ENCODE measurements around the gene TMPRSS13.

Gene TMPRSS13

GRCh38 chr11:117900720-117901440, 28.3 kb downstream of the TMPRSS13 start:
- H3K4me3 ChIP-seq (ENCODE audit: low read depth, low read length) = no peak overlapping the region

GRCh38 chr11:117900121-117900648, 29.0 kb downstream of the TMPRSS13 start:
- H3K4me3 ChIP-seq (ENCODE audit: low read depth, low read length) = no peak overlapping the region

GRCh38 chr11:117898059-117898458, 31.1 kb downstream of the TMPRSS13 start:
- H3K4me3 ChIP-seq (ENCODE audit: low read depth, low read length) = no peak overlapping the region

GRCh38 chr11:117892651-117893050, 36.6 kb downstream of the TMPRSS13 start:
- H3K4me3 ChIP-seq (ENCODE audit: low read depth, low read length) = no peak overlapping the region

- no peak overlapping the region for H3K4me3 ChIP-seq (ENCODE audit: low read depth, low read length)
Measured at GRCh38 chr11:117891362-117891761, 37.8 kb downstream of the TMPRSS13 start.

GRCh38 chr11:117888139-117888566, 41.0 kb downstream of the TMPRSS13 start:
- no peak overlapping the region for H3K4me3 ChIP-seq (ENCODE audit: low read depth, low read length)

GRCh38 chr11:117887431-117888138, 41.6 kb downstream of the TMPRSS13 start:
- H3K4me3 ChIP-seq (ENCODE audit: low read depth, low read length) = no peak overlapping the region

- H3K4me3 ChIP-seq (ENCODE audit: low read depth, low read length) = no peak overlapping the region
Measured at GRCh38 chr11:117885777-117886176, 43.4 kb downstream of the TMPRSS13 start.

GRCh38 chr11:117884994-117885393, 44.2 kb downstream of the TMPRSS13 start:
- H3K4me3 ChIP-seq (ENCODE audit: low read depth, low read length) = no peak overlapping the region

GRCh38 chr11:117883063-117883462, 46.1 kb downstream of the TMPRSS13 start:
- H3K4me3 ChIP-seq (ENCODE audit: low read depth, low read length) = no peak overlapping the region

GRCh38 chr11:117882311-117882905, 46.8 kb downstream of the TMPRSS13 start:
- H3K4me3 ChIP-seq (ENCODE audit: low read depth, low read length) = no peak overlapping the region

GRCh38 chr11:117881217-117881616, 48.0 kb downstream of the TMPRSS13 start:
- no peak overlapping the region for H3K4me3 ChIP-seq (ENCODE audit: low read depth, low read length)

GRCh38 chr11:117879516-117880480, 49.4 kb downstream of the TMPRSS13 start:
- no peak overlapping the region for H3K4me3 ChIP-seq (ENCODE audit: low read depth, low read length)

- no peak overlapping the region for H3K4me3 ChIP-seq (ENCODE audit: low read depth, low read length)
Measured at GRCh38 chr11:117878939-117879475, 50.2 kb downstream of the TMPRSS13 start.

GRCh38 chr11:117878314-117878938, 50.8 kb downstream of the TMPRSS13 start:
- H3K4me3 ChIP-seq (ENCODE audit: low read depth, low read length) = no peak overlapping the region

GRCh38 chr11:117877120-117877784, 52.0 kb downstream of the TMPRSS13 start:
- peak overlapping the region; percentile 44 for H3K4me3 ChIP-seq (ENCODE audit: low read depth, low read length)

GRCh38 chr11:117876341-117877119, 52.7 kb downstream of the TMPRSS13 start, which contains the start of gene FXYD6:
Gene FXYD6 (minus strand): TSS chr11:117876658. CDS start chr11:117842776, 33,882 bp downstream.
- H3K4me3 ChIP-seq (ENCODE audit: low read depth, low read length) = peak within 1 kb of the TSS; percentile 59

- H3K4me3 ChIP-seq (ENCODE audit: low read depth, low read length) = peak overlapping the region; percentile 59
Measured at GRCh38 chr11:117876059-117876340, 53.2 kb downstream of the TMPRSS13 start.
